Breast epithelium (tissue), 3 donors: Measurements from ENCODE around the gene INPP5J.

Source experiments
- POLR2A ChIP-seq: fragments of 450-650 bp; IDR thresholded peaks from one replicate; pipeline ENCODE4 v1.6.1; 2016; ENCODE audit warnings: antibody characterized with exemption, mild to moderate bottlenecking, moderate library complexity
- POLR2AphosphoS5 ChIP-seq, 3 donors: sonication (generic); formaldehyde crosslinking; IDR thresholded peaks; one replicate each; pipeline ENCODE4 v1.6.1; 2017; ENCODE audit warnings: antibody characterized with exemption in 3 of 3
- TF ChIP-seq, protein P1 (sequence below), 3 donors: fragments of 450-650 bp; IDR thresholded peaks; one replicate each; pipeline ENCODE4 v1.5.1; 2016 to 2017; ENCODE audit warnings: antibody characterized with exemption in 3 of 3, mild to moderate bottlenecking in 3 of 3, moderate library complexity in 3 of 3

DNA sequence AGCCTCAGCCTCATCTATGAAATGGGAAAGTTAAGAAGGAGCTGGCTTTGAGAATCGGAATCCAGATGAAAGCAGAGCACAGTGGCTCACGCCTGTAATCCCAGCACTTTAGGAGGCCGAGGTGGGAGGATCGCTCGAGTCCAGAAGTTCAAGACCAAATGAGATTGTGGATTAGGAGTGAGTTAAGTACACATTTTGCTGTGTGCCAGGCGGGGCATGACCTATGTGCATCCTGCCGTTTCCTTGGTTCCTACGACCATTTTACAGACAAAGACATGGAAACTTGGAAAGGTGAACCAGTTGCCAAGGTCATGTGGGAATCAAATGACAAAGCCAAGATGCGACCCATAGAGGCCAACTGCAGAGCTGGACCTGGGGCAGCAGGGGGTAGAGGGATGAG lies 13.4 kb downstream of the INPP5J start:
- TF ChIP-seq, protein P1, sequence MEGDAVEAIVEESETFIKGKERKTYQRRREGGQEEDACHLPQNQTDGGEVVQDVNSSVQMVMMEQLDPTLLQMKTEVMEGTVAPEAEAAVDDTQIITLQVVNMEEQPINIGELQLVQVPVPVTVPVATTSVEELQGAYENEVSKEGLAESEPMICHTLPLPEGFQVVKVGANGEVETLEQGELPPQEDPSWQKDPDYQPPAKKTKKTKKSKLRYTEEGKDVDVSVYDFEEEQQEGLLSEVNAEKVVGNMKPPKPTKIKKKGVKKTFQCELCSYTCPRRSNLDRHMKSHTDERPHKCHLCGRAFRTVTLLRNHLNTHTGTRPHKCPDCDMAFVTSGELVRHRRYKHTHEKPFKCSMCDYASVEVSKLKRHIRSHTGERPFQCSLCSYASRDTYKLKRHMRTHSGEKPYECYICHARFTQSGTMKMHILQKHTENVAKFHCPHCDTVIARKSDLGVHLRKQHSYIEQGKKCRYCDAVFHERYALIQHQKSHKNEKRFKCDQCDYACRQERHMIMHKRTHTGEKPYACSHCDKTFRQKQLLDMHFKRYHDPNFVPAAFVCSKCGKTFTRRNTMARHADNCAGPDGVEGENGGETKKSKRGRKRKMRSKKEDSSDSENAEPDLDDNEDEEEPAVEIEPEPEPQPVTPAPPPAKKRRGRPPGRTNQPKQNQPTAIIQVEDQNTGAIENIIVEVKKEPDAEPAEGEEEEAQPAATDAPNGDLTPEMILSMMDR (IDR thresholded peaks at IDR 0.05) = no peak
- TF ChIP-seq POLR2A (no peak), POLR2AphosphoS5 (IDR thresholded peaks at IDR 0.05) (no peak)
